Measurements from ENCODE around the gene AMIGO3.
"Not testable (repeated sequence)": the region's sequence is repeated elsewhere in the genome, so short reads cannot be mapped to it uniquely, and the experiment has no call there.

AMIGO3 gene

GRCh38 chr3:49719214-49719884 is at the start of gene AMIGO3:
Gene AMIGO3, minus strand, starts transcription at chr3:49719684. Its CDS starts 219 bp downstream, at chr3:49719465.
- DNase-seq = peak; percentile 97

GRCh38 chr3:49763981-49764380 is 44.5 kb upstream of the AMIGO3 start:
- no peak for DNase-seq

- no peak for DNase-seq
These were observed 42.2 kb upstream of the AMIGO3 start for GRCh38 chr3:49761661-49762060.

- no peak for DNase-seq
These were observed 39.7 kb upstream of the AMIGO3 start for GRCh38 chr3:49759226-49759625.

- no peak for DNase-seq
These were observed 37.7 kb upstream of the AMIGO3 start for GRCh38 chr3:49757197-49757596.

- DNase-seq = no peak
These were observed 36.6 kb upstream of the AMIGO3 start for GRCh38 chr3:49756036-49756435.

- DNase-seq = no peak
These were observed 35.1 kb upstream of the AMIGO3 start for GRCh38 chr3:49754536-49754935.

GRCh38 chr3:49751501-49751900 is 32.0 kb upstream of the AMIGO3 start:
- no peak for DNase-seq

- DNase-seq = no peak
These were observed 30.6 kb upstream of the AMIGO3 start for GRCh38 chr3:49750056-49750455.

GRCh38 chr3:49748874-49749273 is 29.4 kb upstream of the AMIGO3 start:
- DNase-seq = not testable (repeated sequence)

GRCh38 chr3:49747792-49748480 is 28.5 kb upstream of the AMIGO3 start:
- DNase-seq = no peak

- DNase-seq = no peak
These were observed 26.5 kb upstream of the AMIGO3 start for GRCh38 chr3:49745986-49746385.

- DNase-seq = no peak
These were observed 20.9 kb upstream of the AMIGO3 start for GRCh38 chr3:49740427-49740826.

- DNase-seq = no peak
These were observed 18.7 kb upstream of the AMIGO3 start for GRCh38 chr3:49738067-49738713.

GRCh38 chr3:49734752-49735151 is 15.3 kb upstream of the AMIGO3 start:
- no peak for DNase-seq

- no peak for DNase-seq
These were observed 14.1 kb upstream of the AMIGO3 start for GRCh38 chr3:49733551-49733950.

GRCh38 chr3:49732597-49732996 is 13.1 kb upstream of the AMIGO3 start:
- DNase-seq = no peak

- no peak for DNase-seq
These were observed 10.6 kb upstream of the AMIGO3 start for GRCh38 chr3:49729966-49730609.

GRCh38 chr3:49727924-49728361 is 8.5 kb upstream of the AMIGO3 start:
- DNase-seq = no peak

- DNase-seq = no peak
These were observed 7.9 kb upstream of the AMIGO3 start for GRCh38 chr3:49727154-49727923.

- no peak for DNase-seq
These were observed 6.6 kb upstream of the AMIGO3 start for GRCh38 chr3:49725906-49726681.

GRCh38 chr3:49724586-49724985 is 5.1 kb upstream of the AMIGO3 start:
- peak; percentile 47 for DNase-seq
